Natural killer cell treated with Interleukin-12 subunit alpha and Interleukin-12 subunit beta and Interleukin-15 and Interleukin-18, amount 100 ng/mL, for 72 hours (primary cell): ENCODE measurements around the gene BTNL3. TPM values are rescaled to one million over a fixed set of nuclear protein-coding genes. Genes with fewer than 3 reads are reported as not detected.
"Not testable (repeated sequence)": the region's sequence is repeated elsewhere in the genome, so short reads cannot be mapped to it uniquely, and the experiment has no call there.

Source experiments
- ATAC-seq, 2 donors: fragments of 150-1000 bp; cut with Tn5 transposase in 1 of 2; sonication (Bioruptor Pico), chemical (Tn5 transposase) in 1 of 2; 2 replicates each; pipeline ENCODE4 v1.10.0; 2021
- DNase-seq: peaks from one replicate; pipeline ENCODE4 v3.0.0; 2022; ENCODE audit warnings: low spot score
- H3K27ac Mint-ChIP-seq, 2 donors: 1 replicate in 1 of 2; 2 replicates in 1 of 2; pipeline ENCODE4 v1.8.0; 2022; ENCODE audit warnings: mixed read lengths in 2 of 2, mild to moderate bottlenecking in 1 of 2, moderate library complexity in 1 of 2
- H3K27me3 Mint-ChIP-seq, 2 donors: 1 replicate in 1 of 2; 2 replicates in 1 of 2; pipeline ENCODE4 v1.8.0; 2022; ENCODE audit warnings: mixed read lengths in 2 of 2
- H3K36me3 Mint-ChIP-seq: one replicate; pipeline ENCODE4 v1.8.0; 2022; ENCODE audit warnings: mixed read lengths
- H3K4me1 Mint-ChIP-seq, 2 donors: 1 replicate in 1 of 2; 2 replicates in 1 of 2; pipeline ENCODE4 v1.8.0; 2022; ENCODE audit warnings: low read depth in 2 of 2, mixed read lengths in 2 of 2, mild to moderate bottlenecking in 1 of 2
- H3K4me3 Mint-ChIP-seq: one replicate; pipeline ENCODE4 v1.8.0; 2022; ENCODE audit warnings: mixed read lengths
- H3K9me3 Mint-ChIP-seq: 2 replicates; pipeline ENCODE4 v1.8.0; 2022; ENCODE audit warnings: mixed read lengths
- total RNA-seq, 2 donors: library from RNA; stranded (reverse); gene quantifications; one replicate each; pipeline ENCODE4 v1.2.3, GENCODE V29; 2022

BTNL3 gene
- total RNA-seq, 2 donors from 2014 or later: not detected

DNA sequence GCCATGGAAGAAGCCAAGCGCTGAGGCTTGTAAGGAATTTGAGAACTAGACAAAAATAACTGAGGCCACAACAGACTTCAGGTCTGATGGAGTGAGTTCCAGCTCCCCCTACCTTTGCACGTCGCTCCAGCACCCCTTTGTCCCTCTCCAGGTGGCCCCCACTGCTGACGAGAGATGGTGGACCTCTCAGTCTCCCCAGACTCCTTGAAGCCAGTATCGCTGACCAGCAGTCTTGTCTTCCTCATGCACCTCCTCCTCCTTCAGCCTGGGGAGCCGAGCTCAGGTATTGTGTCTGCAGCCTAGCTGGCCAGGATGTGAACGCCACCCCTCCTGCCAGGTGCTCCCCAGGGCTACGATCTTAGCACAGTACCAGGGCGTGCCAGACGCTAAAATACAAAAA is 56.7 kb downstream of the BTNL3 start:
- no peak for ATAC-seq
- H3K36me3 Mint-ChIP-seq: no peaks in the 10 kb centered on the region
- no peak overlapping the region for H3K27ac Mint-ChIP-seq
- no peaks in the 10 kb centered on the region for H3K9me3 Mint-ChIP-seq
- no peaks in the 10 kb centered on the region for H3K4me1 Mint-ChIP-seq
- no peak for DNase-seq
- H3K27me3 Mint-ChIP-seq: peaks cover 29 to 47% of the 10 kb centered on the region in 2 donors
- no peak overlapping the region for H3K4me3 Mint-ChIP-seq

DNA sequence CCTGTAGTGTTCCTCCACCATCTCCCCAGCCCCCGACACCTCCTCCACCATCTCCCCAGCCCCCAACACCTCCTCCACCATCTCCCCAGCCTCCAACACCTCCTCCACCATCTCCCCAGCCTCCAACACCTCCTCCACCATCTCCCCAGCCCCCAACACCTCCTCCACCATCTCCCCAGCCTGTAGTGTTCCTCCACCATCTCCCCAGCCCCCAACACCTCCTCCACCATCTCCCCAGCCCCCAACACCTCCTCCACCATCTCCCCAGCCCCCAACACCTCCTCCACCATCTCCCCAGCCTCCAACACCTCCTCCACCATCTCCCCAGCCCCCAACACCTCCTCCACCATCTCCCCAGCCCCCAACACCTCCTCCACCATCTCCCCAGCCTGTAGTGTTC is 57.2 kb downstream of the BTNL3 start:
- H3K9me3 Mint-ChIP-seq, H3K27ac Mint-ChIP-seq, H3K36me3 Mint-ChIP-seq, H3K4me1 Mint-ChIP-seq, DNase-seq, ATAC-seq, H3K4me3 Mint-ChIP-seq: not testable (repeated sequence)
- H3K27me3 Mint-ChIP-seq: peaks cover 31 to 50% of the 10 kb centered on the region in 2 donors

DNA sequence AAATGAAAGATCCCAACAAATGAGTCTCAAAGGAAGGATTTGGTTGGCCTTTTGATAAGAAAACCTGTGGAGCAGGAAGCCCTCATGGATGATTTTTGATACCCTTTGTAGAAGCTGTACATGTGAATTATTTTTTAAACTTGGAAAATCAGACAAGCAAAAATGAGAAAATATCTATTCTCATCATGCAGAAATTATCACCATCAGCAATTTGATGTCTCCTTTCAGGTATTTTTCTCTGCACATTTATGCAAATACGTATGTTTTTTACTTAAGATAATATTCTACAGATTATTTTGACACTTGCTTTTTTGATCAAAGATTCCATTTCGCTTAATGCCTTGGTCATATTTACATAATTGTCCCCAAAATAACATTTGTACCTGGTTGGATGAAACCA is 58.6 kb downstream of the BTNL3 start:
- peaks cover 28 to 50% of the 10 kb centered on the region in 2 donors for H3K27me3 Mint-ChIP-seq
- ATAC-seq (no peak), DNase-seq (no peak)
- no peaks in the 10 kb centered on the region for H3K9me3 Mint-ChIP-seq
- peaks cover 4 to 5% of the 10 kb centered on the region in 2 donors for H3K4me1 Mint-ChIP-seq
- H3K4me3 Mint-ChIP-seq: no peak overlapping the region
- peaks cover 5% of the 10 kb centered on the region for H3K36me3 Mint-ChIP-seq
- H3K27ac Mint-ChIP-seq: no peak overlapping the region

DNA sequence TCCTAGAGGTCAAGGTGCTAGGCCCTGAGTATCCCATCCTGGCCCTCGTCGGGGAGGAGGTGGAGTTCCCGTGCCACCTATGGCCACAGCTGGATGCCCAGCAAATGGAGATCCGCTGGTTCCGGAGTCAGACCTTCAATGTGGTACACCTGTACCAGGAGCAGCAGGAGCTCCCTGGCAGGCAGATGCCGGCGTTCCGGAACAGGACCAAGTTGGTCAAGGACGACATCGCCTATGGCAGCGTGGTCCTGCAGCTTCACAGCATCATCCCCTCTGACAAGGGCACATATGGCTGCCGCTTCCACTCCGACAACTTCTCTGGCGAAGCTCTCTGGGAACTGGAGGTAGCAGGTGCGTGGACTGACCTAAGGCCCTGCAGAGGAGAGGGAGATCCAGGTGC is 59.3 kb downstream of the BTNL3 start:
- peaks cover 6% of the 10 kb centered on the region for H3K36me3 Mint-ChIP-seq
- H3K27ac Mint-ChIP-seq: no peak overlapping the region
- H3K27me3 Mint-ChIP-seq: peaks cover 26 to 46% of the 10 kb centered on the region in 2 donors
- peaks cover 5 to 7% of the 10 kb centered on the region in 2 donors for H3K4me1 Mint-ChIP-seq
- DNase-seq (no peak), ATAC-seq (no peak)
- no peaks in the 10 kb centered on the region for H3K9me3 Mint-ChIP-seq
- no peak overlapping the region for H3K4me3 Mint-ChIP-seq

DNA sequence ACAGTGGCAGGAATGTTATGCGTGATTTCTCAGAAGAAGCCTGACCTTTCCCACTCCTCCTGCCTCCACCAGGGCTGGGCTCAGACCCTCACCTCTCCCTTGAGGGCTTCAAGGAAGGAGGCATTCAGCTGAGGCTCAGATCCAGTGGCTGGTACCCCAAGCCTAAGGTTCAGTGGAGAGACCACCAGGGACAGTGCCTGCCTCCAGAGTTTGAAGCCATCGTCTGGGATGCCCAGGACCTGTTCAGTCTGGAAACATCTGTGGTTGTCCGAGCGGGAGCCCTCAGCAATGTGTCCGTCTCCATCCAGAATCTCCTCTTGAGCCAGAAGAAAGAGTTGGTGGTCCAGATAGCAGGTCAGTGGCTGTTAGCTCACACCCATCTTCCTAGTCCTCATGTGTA is 61.4 kb downstream of the BTNL3 start:
- Mint-ChIP-seq H3K27ac (no peak overlapping the region), H3K4me3 (no peak overlapping the region), H3K9me3 (no peaks in the 10 kb centered on the region), H3K36me3 (peaks cover 6% of the 10 kb centered on the region), H3K27me3 (peaks cover 31 to 56% of the 10 kb centered on the region in 2 donors), H3K4me1 (peaks cover 12 to 15% of the 10 kb centered on the region in 2 donors)
- ATAC-seq (no peak), DNase-seq (no peak)

DNA sequence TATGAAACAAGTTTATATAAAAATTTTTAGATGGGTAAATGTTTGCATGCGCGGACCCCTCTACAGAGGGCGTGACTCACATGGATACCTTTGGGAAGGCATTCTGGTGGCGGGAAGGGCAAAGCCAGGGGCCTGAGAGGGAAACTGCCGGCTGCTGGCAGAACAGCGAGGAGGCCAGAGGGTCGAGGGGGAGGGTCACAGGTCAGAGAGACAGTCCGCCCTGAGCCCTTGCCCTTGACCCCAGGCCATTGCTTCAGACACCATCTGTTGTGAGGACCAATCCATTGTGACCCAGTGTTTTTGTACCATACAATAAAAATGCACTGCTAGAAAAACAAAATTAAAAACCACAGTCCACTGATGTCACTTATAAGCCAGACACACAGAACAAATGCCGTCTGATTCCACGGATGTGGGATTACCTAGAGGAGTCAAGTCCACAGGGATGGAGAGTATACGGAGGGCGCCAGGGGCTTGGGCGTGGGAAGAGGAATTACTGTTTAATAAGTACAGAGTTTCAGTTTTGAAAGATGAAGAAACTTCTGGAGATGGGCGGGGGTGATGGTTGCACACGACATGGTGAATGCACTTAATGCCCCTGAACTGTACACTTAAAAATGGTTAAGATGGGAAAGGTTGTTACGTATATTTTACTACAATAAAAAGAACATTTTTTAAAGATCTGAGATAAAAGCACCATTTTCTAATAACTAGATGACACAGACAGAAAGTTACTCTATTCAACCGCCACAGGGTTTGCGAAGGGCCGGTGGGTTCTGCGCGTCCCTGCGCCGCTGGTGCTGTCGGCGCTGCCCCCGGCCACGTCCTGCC is 63.4 kb downstream of the BTNL3 start:
- H3K9me3 Mint-ChIP-seq: no peaks in the 10 kb centered on the region
- H3K4me3 Mint-ChIP-seq: peak overlapping the region; percentile 74
- no peak overlapping the region for H3K27ac Mint-ChIP-seq
- H3K27me3 Mint-ChIP-seq: peaks cover 43 to 71% of the 10 kb centered on the region in 2 donors
- H3K36me3 Mint-ChIP-seq: peaks cover 6% of the 10 kb centered on the region
- DNase-seq (no peak), ATAC-seq (no peak)
- peaks cover 12 to 15% of the 10 kb centered on the region in 2 donors for H3K4me1 Mint-ChIP-seq

DNA sequence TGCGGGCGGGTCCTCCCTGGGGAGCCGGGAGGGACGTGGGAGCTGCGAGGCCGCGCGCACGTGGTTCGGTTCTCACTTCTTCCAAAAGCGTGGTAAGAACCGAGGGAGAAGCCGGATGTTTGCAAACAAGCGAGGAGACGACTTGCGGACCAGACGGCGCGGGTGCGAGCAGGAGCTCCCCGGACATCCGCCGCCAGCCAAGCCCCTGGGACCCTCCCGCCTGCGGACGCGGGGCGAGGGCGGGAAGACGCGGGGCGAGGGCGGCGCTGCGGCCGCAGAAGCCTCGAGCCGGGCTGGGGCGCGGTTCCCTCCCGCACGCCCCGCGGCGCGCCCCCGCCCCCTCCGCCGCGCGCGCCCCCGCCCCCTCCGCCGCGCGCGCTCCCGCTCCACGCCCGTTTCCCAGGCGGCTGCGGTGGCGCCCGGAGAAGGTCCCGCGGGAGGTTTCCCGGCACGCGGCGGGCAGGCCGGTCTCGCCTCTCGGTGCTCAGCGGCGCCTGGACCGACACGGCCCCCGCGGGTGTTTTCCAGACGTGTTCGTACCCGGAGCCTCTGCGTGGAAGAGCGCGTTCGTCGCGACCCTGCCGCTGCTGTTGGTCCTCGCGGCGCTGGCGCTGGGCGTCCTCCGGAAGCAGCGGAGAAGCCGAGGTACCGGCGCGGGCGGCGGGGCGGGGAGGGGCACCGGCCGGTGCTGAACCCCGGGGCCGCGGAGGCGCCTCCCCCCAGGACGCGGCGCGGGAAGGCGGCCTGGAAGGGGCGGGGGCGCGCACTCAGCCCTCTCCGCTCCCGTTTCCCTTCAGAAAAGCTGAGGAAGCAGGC is 64.2 kb downstream of the BTNL3 start:
- H3K27ac Mint-ChIP-seq: no peak overlapping the region
- no peaks in the 10 kb centered on the region for H3K9me3 Mint-ChIP-seq
- DNase-seq (no peak), ATAC-seq (peak; percentile 11 to 41)
- peak overlapping the region; percentile 74 for H3K4me3 Mint-ChIP-seq
- H3K36me3 Mint-ChIP-seq: peaks cover 6% of the 10 kb centered on the region
- H3K27me3 Mint-ChIP-seq: peaks cover 45 to 77% of the 10 kb centered on the region in 2 donors
- peaks cover 12 to 15% of the 10 kb centered on the region in 2 donors for H3K4me1 Mint-ChIP-seq

DNA sequence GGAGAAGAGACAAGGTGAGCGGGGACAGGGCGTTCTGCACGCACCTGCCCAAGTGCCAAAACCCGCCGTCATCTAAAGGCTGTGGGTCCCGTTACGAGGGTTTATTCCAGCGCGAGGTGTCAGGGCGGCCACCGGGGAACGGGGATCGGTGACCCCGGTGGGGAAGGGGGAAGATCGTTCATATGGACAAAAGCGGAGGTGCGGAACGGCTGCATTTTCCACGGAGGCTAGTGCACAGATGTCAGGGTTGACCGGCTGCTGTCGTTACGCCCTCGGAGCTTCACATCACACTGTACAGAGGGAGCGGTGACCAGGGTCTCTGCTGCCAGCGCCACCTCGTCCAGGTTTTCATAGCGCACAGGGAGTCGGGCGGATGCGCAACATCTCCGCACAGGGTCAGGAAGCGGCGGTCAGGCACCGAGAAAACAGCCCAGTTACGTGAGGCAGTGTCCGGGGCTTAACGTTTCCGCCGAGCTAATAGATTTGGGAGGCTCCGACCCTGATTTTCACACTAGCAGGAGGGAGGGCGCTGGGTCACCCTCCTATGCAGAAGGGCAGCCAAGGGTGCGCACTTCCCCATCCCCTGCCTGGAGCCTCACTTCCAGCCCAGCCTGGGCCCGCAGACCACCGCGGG is 65.0 kb downstream of the BTNL3 start:
- peak overlapping the region; percentile 61 for H3K4me3 Mint-ChIP-seq
- ATAC-seq: peak; percentile 18 to 26
- peaks cover 12 to 18% of the 10 kb centered on the region in 2 donors for H3K4me1 Mint-ChIP-seq
- no peaks in the 10 kb centered on the region for H3K9me3 Mint-ChIP-seq
- no peak for DNase-seq
- H3K27ac Mint-ChIP-seq: no peak overlapping the region
- peaks cover 50 to 79% of the 10 kb centered on the region in 2 donors for H3K27me3 Mint-ChIP-seq
- H3K36me3 Mint-ChIP-seq: peaks cover 6% of the 10 kb centered on the region

DNA sequence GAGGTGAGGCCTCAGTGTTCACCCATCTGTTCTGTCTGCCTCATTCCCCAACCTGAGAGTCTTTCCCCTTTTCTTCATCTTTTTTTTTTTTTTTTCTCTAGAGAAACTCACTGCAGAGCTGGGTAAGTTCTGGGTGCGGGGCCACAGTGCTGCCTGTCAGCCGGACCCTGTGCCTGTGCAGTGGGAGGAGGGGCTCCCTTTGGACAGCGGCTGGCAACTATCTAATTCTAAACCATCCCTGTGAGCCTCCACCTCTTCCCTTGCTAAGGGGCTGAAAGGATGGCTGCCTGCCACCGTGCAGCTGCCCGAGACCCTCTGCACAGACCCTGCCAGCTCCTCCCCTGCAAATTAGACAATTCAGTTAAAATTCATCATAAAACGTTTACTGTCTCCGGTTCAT is 65.5 kb downstream of the BTNL3 start:
- no peak for ATAC-seq
- peaks cover 52 to 81% of the 10 kb centered on the region in 2 donors for H3K27me3 Mint-ChIP-seq

DNA sequence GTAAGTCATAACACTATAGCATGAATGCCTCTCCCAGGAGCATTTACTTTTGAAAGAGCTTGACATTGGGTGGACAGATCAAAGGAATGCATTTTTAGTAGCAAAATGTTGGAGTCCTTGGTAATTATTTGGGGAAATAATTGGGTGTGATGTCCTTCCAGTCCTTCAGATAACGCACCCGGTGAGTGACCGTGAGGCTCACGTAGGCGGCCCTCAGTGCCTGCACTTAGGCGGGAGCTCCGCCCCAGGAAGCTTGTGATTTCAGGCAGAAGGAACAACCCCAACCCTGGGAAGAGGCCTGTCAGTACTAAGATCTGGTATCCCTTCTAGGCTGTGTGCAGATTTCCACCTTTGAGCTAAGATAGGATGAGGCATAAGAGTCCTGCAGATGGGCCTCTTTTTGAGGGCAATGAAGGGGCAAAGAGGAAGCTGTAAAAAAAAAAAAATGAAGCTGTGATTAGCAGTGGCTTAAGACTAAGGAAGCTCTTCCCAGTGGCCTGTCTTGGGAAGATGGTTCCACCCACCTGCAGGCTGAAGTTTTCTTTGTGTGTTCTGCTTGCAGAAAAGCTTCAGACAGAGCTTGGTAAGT is 66.3 kb downstream of the BTNL3 start:
- H3K4me3 Mint-ChIP-seq: no peak overlapping the region
- H3K4me1 Mint-ChIP-seq: peaks cover 12 to 18% of the 10 kb centered on the region in 2 donors
- ATAC-seq: no peak
- no peak for DNase-seq
- peaks cover 6% of the 10 kb centered on the region for H3K36me3 Mint-ChIP-seq
- H3K9me3 Mint-ChIP-seq: no peaks in the 10 kb centered on the region
- no peak overlapping the region for H3K27ac Mint-ChIP-seq
- H3K27me3 Mint-ChIP-seq: peaks cover 50 to 81% of the 10 kb centered on the region in 2 donors

More for the DNA sequence above, 65.5 kb downstream of the BTNL3 start:
- DNase-seq: no peak
- H3K27ac Mint-ChIP-seq: peak overlapping the region in 1 of 2 donors; percentile 8
- H3K9me3 Mint-ChIP-seq: no peaks in the 10 kb centered on the region
- H3K4me3 Mint-ChIP-seq: peak overlapping the region; percentile 19
- H3K4me1 Mint-ChIP-seq: peaks cover 12 to 18% of the 10 kb centered on the region in 2 donors
- peaks cover 6% of the 10 kb centered on the region for H3K36me3 Mint-ChIP-seq

Other genes with a start within 250 kb of the BTNL3 start
- not detected for gene OR2Y1, start 248.8 kb upstream of the BTNL3 start, total RNA-seq
- gene MGAT1, start 186.0 kb upstream of the BTNL3 start, total RNA-seq: 100 to 1,000 TPM; 141 to 157 TPM
- gene ZFP62, start 127.6 kb upstream of the BTNL3 start, total RNA-seq: 10 to 100 TPM; 17.5 to 21.7 TPM
- not detected for gene BTNL8, start 89.7 kb upstream of the BTNL3 start, total RNA-seq
- not detected for gene BTNL9, start 51.4 kb downstream of the BTNL3 start, total RNA-seq
- not detected for gene OR2V1, start 142.3 kb downstream of the BTNL3 start, total RNA-seq
- gene OR2V2, start 158.7 kb downstream of the BTNL3 start, total RNA-seq: not detected
- gene TRIM7, start 216.3 kb downstream of the BTNL3 start, total RNA-seq: 1 to 10 TPM in 1 of 2 donors, not detected in 1; 1.3 TPM
- gene TRIM41, start 234.4 kb downstream of the BTNL3 start, total RNA-seq: 10 to 100 TPM; 29.5 to 50.6 TPM